ENCODE results near the gene ZNF235. TPM values are rescaled to one million over a fixed set of nuclear protein-coding genes. Genes with fewer than 3 reads are reported as not detected.

ZNF235 gene
- total and polyA plus RNA-seq, 2 of the 8 experiments (the other 6 are each of a cell fraction or from before 2014, with no cell fraction given), result 2.0 to 5.3 TPM

- H3K9ac ChIP-seq (replicated peaks in 1 of 4; ENCODE audit: extremely low read depth in 1 of 4, low read depth in 3 of 4, low read length in 3 of 4), result no peak overlapping the region
- H2BK15ac ChIP-seq (ENCODE audit: low read length), result no peak overlapping the region
- no peak for TF ChIP-seq CBX8 (IDR thresholded peaks at IDR 0.05; ENCODE audit: borderline replicate concordance, low read depth, low read length)
Observed at GRCh38 chr19:44332145-44332544, 27.3 kb upstream of the ZNF235 start.

More at GRCh38 chr19:44332145-44332544, 27.3 kb upstream of the ZNF235 start:
- H2BK12ac ChIP-seq (ENCODE audit: low read depth, low read length), result no peak overlapping the region
- H2BK20ac ChIP-seq (ENCODE audit: low read length), result no peak overlapping the region
- no peak overlapping the region for H2AK5ac ChIP-seq (ENCODE audit: low read depth, low read length)
- DNase-seq (ENCODE audit: low read depth in 1 of 2, low spot score in 2 of 2) (no peak), FAIRE-seq (no peak)
- H2BK5ac ChIP-seq (ENCODE audit: low read depth, low read length), result no peak overlapping the region
- no peaks in the 10 kb centered on the region for H3K23me2 ChIP-seq (ENCODE audit: low read depth, low read length)
- H2BK120ac ChIP-seq (replicated peaks; ENCODE audit: low read depth, low read length), result no peak overlapping the region
- H3K79me1 ChIP-seq (ENCODE audit: low read depth, low read length), result no peaks in the 10 kb centered on the region
- H4K5ac ChIP-seq (ENCODE audit: insufficient read length, low read depth, low read length), result no peak overlapping the region
- no peak overlapping the region for H3K27ac ChIP-seq (ENCODE audit: low read depth, low read length)
- no peaks in the 10 kb centered on the region for H3K79me2 ChIP-seq (ENCODE audit: control insufficient read depth in 1 of 2, insufficient read depth in 2 of 2, low read length in 2 of 2)
- H3K9me3 ChIP-seq (ENCODE audit: insufficient read depth in 2 of 2, low read depth in 1 of 2, low read length in 1 of 2), result peaks cover 66 to 89% of the 10 kb centered on the region in 2 experiments
- no peak overlapping the region for H3K4ac ChIP-seq (replicated peaks; ENCODE audit: insufficient read length, low read depth, low read length)
- no peaks in the 10 kb centered on the region for H3K4me1 ChIP-seq (replicated peaks in 1 of 4; ENCODE audit: control insufficient read depth in 3 of 4, insufficient read depth in 4 of 4, low read length in 3 of 4)
- H3K18ac ChIP-seq (ENCODE audit: extremely low read depth, low read length), result no peak overlapping the region
- H3K56ac ChIP-seq (replicated peaks; ENCODE audit: insufficient read length, low read depth, low read length), result no peak overlapping the region
- H4K20me1 ChIP-seq (replicated peaks in 1 of 2; ENCODE audit: control insufficient read depth in 1 of 2, insufficient read depth in 2 of 2, low read length in 2 of 2), result no peaks in the 10 kb centered on the region
- H4K8ac ChIP-seq (ENCODE audit: extremely low read depth, insufficient read depth, low read length), result no peak overlapping the region
- no peak overlapping the region for H4K91ac ChIP-seq (replicated peaks; ENCODE audit: insufficient read length, low read length)
- H3K4me2 ChIP-seq (ENCODE audit: insufficient read depth in 1 of 2, low read depth in 2 of 2, low read length in 2 of 2), result no peak overlapping the region
- H3K27me3 ChIP-seq (replicated peaks in 1 of 4; ENCODE audit: control insufficient read depth in 3 of 4, extremely low read depth in 1 of 4, insufficient read depth in 3 of 4, low read length in 3 of 4), result no peaks in the 10 kb centered on the region
- H3K36me3 ChIP-seq (ENCODE audit: control insufficient read depth in 2 of 4, insufficient read depth in 4 of 4, low read length in 3 of 4), result peaks cover 0 to 54% (median 22%) of the 10 kb centered on the region in 4 experiments; a peak in 6 of 8 replicates
- H2AFZ ChIP-seq (ENCODE audit: low read length), result no peak overlapping the region
- no peak overlapping the region for H3K23ac ChIP-seq (ENCODE audit: insufficient read length)
- no peak overlapping the region for H3K4me3 ChIP-seq (ENCODE audit: extremely low read depth in 1 of 4, insufficient read depth in 2 of 4, low read depth in 3 of 4, low read length in 4 of 4)
- CTCF ChIA-PET (ENCODE audit: partially characterized antibody), result no interaction called here
- no peak overlapping the region for H3K14ac ChIP-seq (ENCODE audit: insufficient read length)
- 100% methylated on average over 1 of the region's 1 CpG; no CpG with 5 or more reads in 1 of the 2 experiments for WGBS, 2 experiments (ENCODE audit: extremely low coverage in 1 of 2, insufficient coverage in 1 of 2, insufficient read length in 1 of 2, insufficient replicate concordance in 2 of 2, low coverage in 1 of 2, low lambda C conversion rate in 2 of 2, missing lambda C conversion rate in 1 of 2)
- POLR2A ChIA-PET (ENCODE audit: partially characterized antibody), result no interaction called here
